Mesenchymal stem cell (in vitro differentiated cells and primary cell): ENCODE measurements around the gene NRG3.

Experiments
- DNase-seq: peaks from one replicate; pipeline ENCODE4 v3.0.0-alpha.2; 2013
- H2AFZ ChIP-seq: one replicate; pipeline ENCODE4 v1.6.1; 2013; ENCODE audit warnings: low read depth, mild to moderate bottlenecking, control low read depth, inconsistent platforms, low read length, moderate library complexity
- H2AK5ac ChIP-seq: 2 replicates; pipeline ENCODE4 v1.6.1; 2013; ENCODE audit warnings: low read length, moderate library complexity, mild to moderate bottlenecking, inconsistent platforms; ENCODE audit not compliant: severe bottlenecking
- H2BK120ac ChIP-seq: one replicate; pipeline ENCODE4 v1.6.1; 2013; ENCODE audit warnings: low read depth, mild to moderate bottlenecking, inconsistent platforms, low read length, moderate library complexity
- H2BK12ac ChIP-seq, 2 experiments: one replicate each; pipeline ENCODE4 v1.6.1; 2013; ENCODE audit warnings: inconsistent platforms in 2 of 2, low read length in 2 of 2, mild to moderate bottlenecking in 2 of 2, moderate library complexity in 2 of 2, control low read depth in 1 of 2
- H2BK15ac ChIP-seq: one replicate; pipeline ENCODE4 v1.6.1; 2013; ENCODE audit warnings: mild to moderate bottlenecking, low read depth, inconsistent platforms; ENCODE audit not compliant: poor library complexity, severe bottlenecking
- H2BK5ac ChIP-seq: 2 replicates; pipeline ENCODE4 v1.6.1; 2013; ENCODE audit warnings: low read depth, mild to moderate bottlenecking, low read length, control low read depth, inconsistent platforms; ENCODE audit not compliant: poor library complexity, severe bottlenecking
- H3K14ac ChIP-seq, 2 experiments: one replicate each; pipeline ENCODE4 v1.6.1; 2013; ENCODE audit warnings: inconsistent platforms in 2 of 2, low read length in 2 of 2, control low read depth in 1 of 2, mild to moderate bottlenecking in 1 of 2, moderate library complexity in 1 of 2
- H3K18ac ChIP-seq, 2 experiments: one replicate each; pipeline ENCODE4 v1.6.1; 2013; ENCODE audit warnings: inconsistent platforms in 2 of 2, low read length in 2 of 2, control low read depth in 1 of 2, low read depth in 1 of 2, mild to moderate bottlenecking in 1 of 2
- H3K23ac ChIP-seq, 2 experiments: one replicate each; pipeline ENCODE4 v1.6.1; 2013; ENCODE audit warnings: inconsistent platforms in 2 of 2, low read length in 2 of 2, mild to moderate bottlenecking in 2 of 2, moderate library complexity in 2 of 2, control low read depth in 1 of 2
- H3K27ac ChIP-seq: 2 replicates; pipeline ENCODE4 v1.5.1; 2013; ENCODE audit warnings: mild to moderate bottlenecking, moderate library complexity, low read length, control low read depth, inconsistent platforms; ENCODE audit not compliant: poor library complexity, severe bottlenecking
- H3K27me3 ChIP-seq, 2 experiments: 2 replicates each; pipeline versions ENCODE4 v1.6.1 to v1.7.0; 2013; ENCODE audit warnings: low read length in 2 of 2, mild to moderate bottlenecking in 2 of 2, moderate library complexity in 2 of 2, control low read depth in 1 of 2, inconsistent platforms in 1 of 2; ENCODE audit not compliant: control insufficient read depth in 1 of 2, insufficient read depth in 1 of 2
- H3K36me3 ChIP-seq, 2 experiments: 2 replicates each; pipeline versions ENCODE4 v1.6.1 to v1.7.0; 2013; ENCODE audit warnings: low read length in 2 of 2, control low read depth in 1 of 2, inconsistent platforms in 1 of 2, low read depth in 1 of 2, mild to moderate bottlenecking in 1 of 2; ENCODE audit not compliant: insufficient read depth in 2 of 2, control insufficient read depth in 1 of 2
- H3K4ac ChIP-seq, 2 experiments: one replicate each; pipeline ENCODE4 v1.6.1; 2013; ENCODE audit warnings: inconsistent platforms in 2 of 2, low read length in 2 of 2, mild to moderate bottlenecking in 2 of 2, moderate library complexity in 2 of 2, control low read depth in 1 of 2, low read depth in 1 of 2
- H3K4me1 ChIP-seq: 2 replicates; pipeline ENCODE4 v1.6.1; 2013; ENCODE audit warnings: low read depth, low read length, control low read depth; ENCODE audit not compliant: control insufficient read depth, insufficient read depth
- H3K4me2 ChIP-seq: 2 replicates; pipeline ENCODE4 v1.6.1; 2013; ENCODE audit warnings: low read length, mild to moderate bottlenecking, inconsistent platforms; ENCODE audit not compliant: poor library complexity, severe bottlenecking
- H3K4me3 ChIP-seq, 2 experiments: 2 replicates each; pipeline versions ENCODE4 v1.5.1 to v1.7.0; 2013; ENCODE audit warnings: low read length in 2 of 2, mild to moderate bottlenecking in 2 of 2, control low read depth in 1 of 2, low read depth in 1 of 2; ENCODE audit not compliant: insufficient read depth in 1 of 2
- H3K79me1 ChIP-seq: replicated peaks from 2 replicates; pipeline ENCODE4 v1.6.1; 2013; ENCODE audit warnings: mild to moderate bottlenecking, control low read depth, low read length, inconsistent platforms; ENCODE audit not compliant: poor library complexity, severe bottlenecking
- H3K9ac ChIP-seq: 2 replicates; pipeline ENCODE4 v1.7.0; 2013; ENCODE audit warnings: mild to moderate bottlenecking, low read length, moderate library complexity
- H3K9me3 ChIP-seq: 2 replicates; pipeline ENCODE4 v1.7.0; 2013; ENCODE audit warnings: mild to moderate bottlenecking, low read length; ENCODE audit not compliant: control insufficient read depth
- H4K8ac ChIP-seq: one replicate; pipeline ENCODE4 v1.6.1; 2013; ENCODE audit warnings: inconsistent platforms, mild to moderate bottlenecking, low read length, moderate library complexity
- H4K91ac ChIP-seq: one replicate; pipeline ENCODE4 v1.6.1; 2013; ENCODE audit warnings: mild to moderate bottlenecking, low read length, inconsistent platforms
- WGBS: methylation state at CpG from one replicate; pipeline ENCODE4 v1.1.7; 2013; ENCODE audit warnings: mixed read lengths; 5-methylcytosine and 5-hydroxymethylcytosine counted together

Gene NRG3

DNA sequence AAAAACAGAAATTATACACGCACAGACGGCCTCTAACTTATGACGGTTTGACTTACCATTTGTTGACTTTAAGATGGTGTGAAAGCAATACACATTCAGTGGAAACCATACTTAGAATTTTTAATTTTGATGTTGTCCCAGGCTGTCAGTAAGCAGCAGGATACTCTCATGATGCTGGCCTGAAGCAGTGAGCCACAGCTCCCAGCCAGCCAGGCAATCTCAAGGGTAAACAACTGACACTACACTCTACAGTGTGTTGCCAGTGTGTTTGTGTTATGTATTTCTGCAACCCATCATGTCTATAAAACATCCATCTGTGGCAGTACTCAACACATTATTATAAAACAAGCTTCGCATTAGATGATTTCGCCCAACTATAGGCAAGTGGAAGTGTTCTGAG, 747.5 kb downstream of the NRG3 start:
- 85% methylated on average over 3 of the region's 5 CpGs for WGBS
- H3K4me1 ChIP-seq, result no peaks in the 10 kb centered on the region
- no peak overlapping the region for H2AK5ac ChIP-seq
- no peak overlapping the region for H3K27ac ChIP-seq
- H4K8ac ChIP-seq, result no peak overlapping the region
- no peak overlapping the region for H3K4me3 ChIP-seq
- no peak overlapping the region for H3K4me2 ChIP-seq
- H2BK120ac ChIP-seq, result no peak overlapping the region
- no peak overlapping the region for H2BK15ac ChIP-seq
- H3K18ac ChIP-seq, result no peak overlapping the region
- no peaks in the 10 kb centered on the region for H3K36me3 ChIP-seq
- H3K27me3 ChIP-seq, result no peaks in the 10 kb centered on the region
- no peak for DNase-seq
- H3K14ac ChIP-seq, result no peak overlapping the region
- H3K23ac ChIP-seq, result no peak overlapping the region
- no peak overlapping the region for H4K91ac ChIP-seq
- no peak overlapping the region for H2BK12ac ChIP-seq
- H2AFZ ChIP-seq, result no peak overlapping the region
- H3K9me3 ChIP-seq, result no peaks in the 10 kb centered on the region
- no peak overlapping the region for H2BK5ac ChIP-seq
- H3K79me1 ChIP-seq, result no peaks in the 10 kb centered on the region
- H3K4ac ChIP-seq, result no peak overlapping the region
- no peak overlapping the region for H3K9ac ChIP-seq

DNA sequence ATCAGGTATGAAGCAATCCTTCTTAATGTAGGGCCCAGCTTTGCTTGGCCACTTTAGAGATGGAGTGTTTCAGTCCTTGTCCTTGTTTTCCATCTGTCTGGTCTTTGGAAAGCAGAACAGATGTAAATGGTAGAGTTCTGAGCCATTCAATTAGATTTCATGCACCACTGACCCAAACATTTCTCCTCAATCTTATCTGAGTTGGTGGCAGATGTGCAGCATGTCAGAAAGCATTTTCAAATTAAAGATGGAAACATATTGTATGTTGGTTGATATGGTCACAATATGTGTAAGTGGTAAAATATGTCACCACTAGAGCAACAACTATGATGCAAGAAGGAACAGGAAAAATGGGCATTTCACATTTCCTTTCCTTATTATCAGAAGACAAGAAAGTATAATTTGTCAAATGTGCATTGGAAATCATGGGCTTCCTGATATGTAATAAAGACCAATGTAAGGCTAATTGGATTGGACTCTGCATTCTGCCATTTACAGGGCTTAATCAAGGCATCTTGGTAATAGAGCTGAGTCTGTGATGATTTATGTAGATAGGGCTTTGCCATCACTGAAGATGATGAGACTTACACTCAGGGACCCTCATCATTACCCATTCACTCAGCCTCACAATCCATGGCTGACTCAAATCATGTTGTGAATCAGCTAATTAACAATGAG, 750.7 kb downstream of the NRG3 start:
- H3K27ac ChIP-seq, result no peak overlapping the region
- DNase-seq, result no peak
- no peak overlapping the region for H3K23ac ChIP-seq
- H2BK120ac ChIP-seq, result no peak overlapping the region
- no peak overlapping the region for H3K18ac ChIP-seq
- no peaks in the 10 kb centered on the region for H3K4me1 ChIP-seq
- no peaks in the 10 kb centered on the region for H3K9me3 ChIP-seq
- no peak overlapping the region for H4K91ac ChIP-seq
- no peaks in the 10 kb centered on the region for H3K36me3 ChIP-seq
- H3K14ac ChIP-seq, result no peak overlapping the region
- no peak overlapping the region for H3K4me2 ChIP-seq
- H3K27me3 ChIP-seq, result no peaks in the 10 kb centered on the region
- no peak overlapping the region for H2AK5ac ChIP-seq
- no peaks in the 10 kb centered on the region for H3K79me1 ChIP-seq
- no peak overlapping the region for H3K4ac ChIP-seq
- no peak overlapping the region for H4K8ac ChIP-seq
- H3K4me3 ChIP-seq, result no peak overlapping the region
- no peak overlapping the region for H2AFZ ChIP-seq
- no peak overlapping the region for H3K9ac ChIP-seq
- H2BK12ac ChIP-seq, result no peak overlapping the region
- no peak overlapping the region for H2BK15ac ChIP-seq
- no peak overlapping the region for H2BK5ac ChIP-seq

DNA sequence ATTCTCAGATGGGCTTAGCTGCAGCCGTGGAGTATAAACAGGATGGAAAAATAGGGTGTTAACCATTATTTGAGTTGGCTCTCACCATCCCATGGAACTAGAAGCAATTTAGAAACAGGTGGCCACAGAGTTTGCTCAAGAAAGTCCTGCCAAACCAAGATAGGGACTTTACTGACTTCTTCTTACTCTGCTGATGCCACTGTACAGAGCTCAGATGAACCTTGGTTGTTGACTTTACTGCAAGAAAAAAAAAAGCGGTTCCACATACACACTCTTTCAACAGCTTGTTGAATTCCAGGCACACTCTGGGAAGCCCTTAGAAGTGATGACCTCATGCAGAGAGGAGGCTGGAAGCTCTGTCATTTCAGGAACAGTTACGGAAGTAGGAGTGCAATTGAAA, 753.4 kb downstream of the NRG3 start:
- Histone ChIP-seq H2BK15ac (no peak overlapping the region), H3K4me2 (peak overlapping the region; percentile 34), H3K27ac (no peak overlapping the region), H3K4me1 (no peaks in the 10 kb centered on the region), H3K9ac (no peak overlapping the region), H3K4me3 (no peak overlapping the region), H3K4ac (no peak overlapping the region), H3K9me3 (peaks cover 1% of the 10 kb centered on the region), H3K79me1 (no peaks in the 10 kb centered on the region), H3K18ac (no peak overlapping the region), H4K91ac (no peak overlapping the region), H2AFZ (no peak overlapping the region), H2AK5ac (no peak overlapping the region), H2BK12ac (no peak overlapping the region), H3K23ac (no peak overlapping the region), H2BK120ac (no peak overlapping the region), H3K27me3 (no peaks in the 10 kb centered on the region), H4K8ac (no peak overlapping the region), H3K36me3 (no peaks in the 10 kb centered on the region), H2BK5ac (no peak overlapping the region), H3K14ac (no peak overlapping the region)
- WGBS, result 0% methylated on average over 1 of the region's 3 CpGs
- peak; percentile 49 for DNase-seq

DNA sequence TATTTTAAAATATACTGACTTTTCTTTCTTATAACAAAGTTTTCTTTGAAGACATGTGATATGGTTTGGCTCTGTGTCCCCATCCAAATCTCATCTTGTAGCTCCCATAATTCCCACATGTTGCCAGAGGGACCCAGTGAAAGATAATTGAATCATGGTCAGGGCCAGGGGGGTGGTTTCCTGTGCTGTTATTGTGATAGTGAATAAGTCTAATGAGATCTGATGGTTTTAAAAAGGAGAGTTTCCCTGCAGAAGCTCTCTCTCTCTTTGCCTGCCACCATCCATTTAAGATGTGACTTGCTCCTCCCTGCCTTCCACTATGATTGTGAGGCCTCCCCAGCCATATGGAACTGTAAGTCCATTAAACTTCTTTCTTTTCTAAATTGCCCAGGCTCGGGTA, 768.1 kb downstream of the NRG3 start:
- no peak overlapping the region for H3K23ac ChIP-seq
- H3K4me2 ChIP-seq, result no peak overlapping the region
- no peak overlapping the region for H2BK120ac ChIP-seq
- H3K36me3 ChIP-seq, result no peaks in the 10 kb centered on the region
- H3K4me1 ChIP-seq, result no peaks in the 10 kb centered on the region
- H2BK12ac ChIP-seq, result no peak overlapping the region
- H4K91ac ChIP-seq, result no peak overlapping the region
- no peak overlapping the region for H3K9ac ChIP-seq
- no peak overlapping the region for H3K27ac ChIP-seq
- H2AFZ ChIP-seq, result no peak overlapping the region
- H2BK5ac ChIP-seq, result no peak overlapping the region
- no peak overlapping the region for H3K14ac ChIP-seq
- DNase-seq, result no peak
- no peak overlapping the region for H4K8ac ChIP-seq
- no CpG with 5 or more reads among the region's 1 CpG for WGBS
- no peaks in the 10 kb centered on the region for H3K9me3 ChIP-seq
- no peak overlapping the region for H3K4me3 ChIP-seq
- no peak overlapping the region for H3K4ac ChIP-seq
- H3K18ac ChIP-seq, result no peak overlapping the region
- no peak overlapping the region for H2BK15ac ChIP-seq
- H3K27me3 ChIP-seq, result no peaks in the 10 kb centered on the region
- H2AK5ac ChIP-seq, result no peak overlapping the region
- no peaks in the 10 kb centered on the region for H3K79me1 ChIP-seq
